NCI-H2171 treated with DMSO at 0.1 percent for 48 hours (cell line): ENCODE results near the gene KLF16.

Source experiments
- DNase-seq: peaks from one replicate; lab custom pipeline; 2025; lab: John Stamatoyannopoulos, UW

KLF16 gene

GRCh38 chr19:1823539-1824251 is 39.7 kb downstream of the KLF16 start:
- no peak for DNase-seq

GRCh38 chr19:1823020-1823419 is 40.4 kb downstream of the KLF16 start:
- no peak for DNase-seq

- peak; percentile 69 for DNase-seq
These were observed 41.2 kb downstream of the KLF16 start for GRCh38 chr19:1822210-1822609.

GRCh38 chr19:1819341-1820255 is 43.8 kb downstream of the KLF16 start:
- DNase-seq = no peak

GRCh38 chr19:1818549-1819195 is 44.7 kb downstream of the KLF16 start:
- DNase-seq = no peak

- no peak for DNase-seq
These were observed 45.7 kb downstream of the KLF16 start for GRCh38 chr19:1817553-1818179.

GRCh38 chr19:1816530-1817298 is 46.7 kb downstream of the KLF16 start:
- no peak for DNase-seq

GRCh38 chr19:1815605-1816529 is 47.5 kb downstream of the KLF16 start:
- no peak for DNase-seq

- no peak for DNase-seq
These were observed 48.4 kb downstream of the KLF16 start for GRCh38 chr19:1814833-1815604.

- no peak for DNase-seq
These were observed 49.0 kb downstream of the KLF16 start for GRCh38 chr19:1814391-1814790.

- no peak for DNase-seq
These were observed 49.9 kb downstream of the KLF16 start for GRCh38 chr19:1813192-1814182.

GRCh38 chr19:1812426-1813191 is 50.8 kb downstream of the KLF16 start:
- peak; percentile 92 for DNase-seq

GRCh38 chr19:1811942-1812425 is 51.4 kb downstream of the KLF16 start, which contains the start of gene ATP8B3:
Gene ATP8B3 (minus strand): TSS chr19:1812276. CDS start chr19:1811736, 540 bp downstream.
- no peak for DNase-seq

GRCh38 chr19:1811472-1811894 is 51.9 kb downstream of the KLF16 start:
- no peak for DNase-seq

- no peak for DNase-seq
These were observed 52.8 kb downstream of the KLF16 start for GRCh38 chr19:1810439-1811160.

- DNase-seq = no peak
These were observed 53.7 kb downstream of the KLF16 start for GRCh38 chr19:1809678-1810077.

GRCh38 chr19:1808395-1808731 is 55.0 kb downstream of the KLF16 start:
- no peak for DNase-seq
